Measurements from ENCODE around the gene FOS. TPM values are rescaled to one million over a fixed set of nuclear protein-coding genes. Genes with fewer than 3 reads are reported as not detected.

The FOS gene
- total RNA-seq, 1 experiment from 2014 or later = 23.9 TPM

DNA sequence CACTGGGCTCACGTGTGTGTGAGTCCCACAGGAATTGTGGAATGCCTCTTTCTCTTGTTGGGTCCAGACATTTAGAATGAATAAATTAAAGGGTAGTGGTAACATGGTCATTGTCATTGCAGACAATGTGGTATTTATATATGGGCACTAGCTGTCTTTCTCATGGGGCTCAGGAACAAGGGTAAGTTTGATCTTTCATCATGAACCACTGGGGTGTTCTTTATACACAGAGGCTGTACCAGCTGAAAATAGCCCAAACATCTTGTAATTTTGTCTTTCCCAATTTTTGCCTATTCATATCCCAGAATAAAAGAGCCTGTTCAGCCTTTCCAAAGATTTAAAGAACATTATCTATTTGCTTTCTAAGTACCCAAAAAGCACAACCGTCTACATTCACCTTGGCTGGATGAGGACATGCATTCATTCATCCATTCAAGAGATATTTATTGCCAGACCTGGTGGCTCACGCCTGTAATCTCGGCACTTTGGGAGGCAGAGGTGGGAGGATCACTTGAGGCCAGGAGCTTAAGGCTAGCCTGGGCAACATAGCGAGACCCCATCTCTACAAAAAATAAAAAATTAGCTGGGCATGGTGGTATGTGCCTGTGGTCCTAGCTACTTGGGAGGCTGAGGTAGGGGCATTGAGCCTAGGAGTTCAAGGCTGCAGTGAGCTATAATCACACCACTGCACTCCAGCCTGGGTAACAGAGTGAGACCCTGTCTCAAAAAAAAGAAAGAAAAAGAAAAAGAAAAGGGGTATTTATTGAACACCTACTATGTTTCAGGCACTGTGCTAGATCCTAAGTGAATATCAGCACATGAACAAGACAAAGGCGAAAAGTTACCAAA is 4.4 kb upstream of the FOS start:
- Mint-ChIP-seq H3K36me3 (no peaks in the 10 kb centered on the region), H3K4me3 (no peak overlapping the region), H3K27me3 (ENCODE audit: low read depth) (peaks cover 29% of the 10 kb centered on the region), H3K27ac (no peak overlapping the region), H3K9me3 (no peaks in the 10 kb centered on the region), H3K4me1 (peaks cover 7% of the 10 kb centered on the region)
- DNase-seq (ENCODE audit: low spot score) (no peak), ATAC-seq (no peak)
- POLR2A ChIA-PET = no interaction called here
- TF ChIP-seq USF2 (CRISPR knock-in tag; IDR thresholded peaks at IDR 0.05) (no peak), ATF1 (CRISPR knock-in tag; IDR thresholded peaks at IDR 0.05) (no peak), TEAD1 (CRISPR knock-in tag; IDR thresholded peaks at IDR 0.05) (no peak), ESRRA (CRISPR knock-in tag; IDR thresholded peaks at IDR 0.05; ENCODE audit: borderline replicate concordance) (no peak), ZNF121 (CRISPR knock-in tag; IDR thresholded peaks at IDR 0.05) (peak; percentile 55; the same call in 1 of the 2 replicates)
- CTCF ChIA-PET = no interaction called here

DNA sequence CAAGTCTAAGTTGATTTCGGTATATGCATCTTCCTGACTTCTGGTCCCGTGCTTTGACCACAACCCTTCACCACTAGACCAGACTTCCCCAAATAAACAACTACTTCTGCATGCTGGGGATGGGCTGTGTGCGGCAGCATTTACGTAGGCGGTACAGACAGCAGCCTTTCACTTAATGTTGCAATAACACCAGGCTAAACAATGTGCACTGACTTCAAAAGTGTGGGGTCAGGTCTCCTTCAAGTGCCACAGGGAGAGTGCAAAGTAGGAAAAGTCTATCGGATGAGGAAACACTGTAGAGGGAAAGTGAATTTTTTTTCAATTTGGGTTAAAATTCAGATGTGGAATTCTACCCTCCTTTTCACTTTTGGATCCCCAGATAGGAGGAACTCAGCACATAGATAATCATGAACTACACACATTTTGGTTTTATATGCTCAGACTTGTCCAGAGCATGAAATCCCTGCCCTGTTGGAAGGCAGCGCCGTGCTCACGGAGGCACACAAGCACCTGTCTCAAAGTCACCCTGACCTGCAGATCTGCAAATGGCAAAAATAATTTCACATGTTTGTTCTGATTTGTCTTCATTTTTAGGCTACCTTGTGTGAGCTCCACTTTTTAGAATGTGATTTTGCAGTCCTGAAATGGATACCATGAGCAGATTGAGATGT is 3.6 kb upstream of the FOS start:
- CTCF ChIA-PET = interaction anchor here (0.7 kb wide), 1 partner anchor 56 kb away, joined by 3 read pairs; no protein-coding TSS in a partner anchor
- peaks cover 35% of the 10 kb centered on the region for H3K27me3 Mint-ChIP-seq (ENCODE audit: low read depth)
- H3K4me3 Mint-ChIP-seq = no peak overlapping the region
- H3K4me1 Mint-ChIP-seq = peaks cover 10% of the 10 kb centered on the region
- no peak overlapping the region for H3K27ac Mint-ChIP-seq
- TF ChIP-seq AFF4 (CRISPR knock-in tag; IDR thresholded peaks at IDR 0.05; ENCODE audit: borderline replicate concordance) = no peak
- TF ChIP-seq IRF2 (CRISPR knock-in tag; IDR thresholded peaks at IDR 0.05; ENCODE audit: borderline replicate concordance, low read depth) = no peak
- TF ChIP-seq, protein P1, sequence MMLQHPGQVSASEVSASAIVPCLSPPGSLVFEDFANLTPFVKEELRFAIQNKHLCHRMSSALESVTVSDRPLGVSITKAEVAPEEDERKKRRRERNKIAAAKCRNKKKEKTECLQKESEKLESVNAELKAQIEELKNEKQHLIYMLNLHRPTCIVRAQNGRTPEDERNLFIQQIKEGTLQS (CRISPR knock-in tag; conservative IDR thresholded peaks at IDR 0.05) = no peak
- no peak for TF ChIP-seq NR3C1 (CRISPR knock-in tag; conservative IDR thresholded peaks at IDR 0.05; ENCODE audit: low read depth)
- POLR2A ChIA-PET = no interaction called here
- no peaks in the 10 kb centered on the region for H3K9me3 Mint-ChIP-seq
- no peaks in the 10 kb centered on the region for H3K36me3 Mint-ChIP-seq
- no peak for ATAC-seq
- no peak for DNase-seq (ENCODE audit: low spot score)

DNA sequence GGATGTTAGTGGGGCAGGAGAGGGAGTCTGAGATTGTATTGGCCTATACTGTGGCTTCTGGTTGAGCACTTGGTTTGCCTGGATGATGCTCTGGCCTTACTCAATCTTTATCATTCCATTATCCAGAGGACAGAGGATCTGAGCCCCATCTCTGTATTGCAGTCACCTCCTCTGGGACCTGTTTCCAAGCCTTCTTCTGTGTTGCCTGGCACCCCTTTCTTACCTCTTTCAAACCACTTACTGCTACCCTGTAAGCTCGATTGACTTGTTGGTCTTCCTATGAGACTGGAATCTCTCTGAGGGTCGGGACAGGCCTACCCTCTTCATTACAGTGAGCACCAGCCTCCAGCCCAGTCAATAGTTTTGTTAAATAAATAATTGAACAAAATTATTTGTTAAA is 3.0 kb upstream of the FOS start:
- POLR2A ChIA-PET = no interaction called here
- no peak overlapping the region for H3K27ac Mint-ChIP-seq
- peaks cover 35% of the 10 kb centered on the region for H3K27me3 Mint-ChIP-seq (ENCODE audit: low read depth)

More for the DNA sequence above, 3.0 kb upstream of the FOS start:
- ATAC-seq = no peak
- Mint-ChIP-seq H3K4me1 (peaks cover 15% of the 10 kb centered on the region), H3K36me3 (peaks cover 4% of the 10 kb centered on the region), H3K4me3 (no peak overlapping the region), H3K9me3 (no peaks in the 10 kb centered on the region)
- CTCF ChIA-PET = interaction anchor here (0.7 to 1.3 kb wide), 2 partner anchors 20 to 57 kb away, joined by 3 to 4 read pairs; no protein-coding TSS in a partner anchor
- TF ChIP-seq IRF2 (CRISPR knock-in tag; IDR thresholded peaks at IDR 0.05; ENCODE audit: borderline replicate concordance, low read depth) (no peak), JAZF1 (CRISPR knock-in tag; IDR thresholded peaks at IDR 0.05) (no peak), OVOL2 (CRISPR knock-in tag; IDR thresholded peaks at IDR 0.05; ENCODE audit: borderline replicate concordance) (no peak), RELA (CRISPR knock-in tag; IDR thresholded peaks at IDR 0.05; ENCODE audit: borderline replicate concordance) (no peak), ZNF232 (CRISPR knock-in tag; IDR thresholded peaks at IDR 0.05) (no peak)
- TF ChIP-seq, protein P2, sequence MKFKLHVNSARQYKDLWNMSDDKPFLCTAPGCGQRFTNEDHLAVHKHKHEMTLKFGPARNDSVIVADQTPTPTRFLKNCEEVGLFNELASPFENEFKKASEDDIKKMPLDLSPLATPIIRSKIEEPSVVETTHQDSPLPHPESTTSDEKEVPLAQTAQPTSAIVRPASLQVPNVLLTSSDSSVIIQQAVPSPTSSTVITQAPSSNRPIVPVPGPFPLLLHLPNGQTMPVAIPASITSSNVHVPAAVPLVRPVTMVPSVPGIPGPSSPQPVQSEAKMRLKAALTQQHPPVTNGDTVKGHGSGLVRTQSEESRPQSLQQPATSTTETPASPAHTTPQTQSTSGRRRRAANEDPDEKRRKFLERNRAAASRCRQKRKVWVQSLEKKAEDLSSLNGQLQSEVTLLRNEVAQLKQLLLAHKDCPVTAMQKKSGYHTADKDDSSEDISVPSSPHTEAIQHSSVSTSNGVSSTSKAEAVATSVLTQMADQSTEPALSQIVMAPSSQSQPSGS (CRISPR knock-in tag; IDR thresholded peaks at IDR 0.05; ENCODE audit: borderline replicate concordance, low read depth) = no peak
- TF ChIP-seq, protein P3, sequence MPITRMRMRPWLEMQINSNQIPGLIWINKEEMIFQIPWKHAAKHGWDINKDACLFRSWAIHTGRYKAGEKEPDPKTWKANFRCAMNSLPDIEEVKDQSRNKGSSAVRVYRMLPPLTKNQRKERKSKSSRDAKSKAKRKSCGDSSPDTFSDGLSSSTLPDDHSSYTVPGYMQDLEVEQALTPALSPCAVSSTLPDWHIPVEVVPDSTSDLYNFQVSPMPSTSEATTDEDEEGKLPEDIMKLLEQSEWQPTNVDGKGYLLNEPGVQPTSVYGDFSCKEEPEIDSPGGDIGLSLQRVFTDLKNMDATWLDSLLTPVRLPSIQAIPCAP (CRISPR knock-in tag; IDR thresholded peaks at IDR 0.05) = no peak
- DNase-seq (ENCODE audit: low spot score) = no peak

Data from WTC11 (cell line).